Measurements from ENCODE around the gene FAM234A.

FAM234A gene

GRCh38 chr16:262121-262745, 27.6 kb downstream of the FAM234A start:
- no peak overlapping the region for H3K27ac ChIP-seq
- no peak for TF ChIP-seq CTCF (conservative IDR thresholded peaks at IDR 0.05)
- no peak for TF ChIP-seq ZFX (IDR thresholded peaks at IDR 0.05)

- no peak overlapping the region for H3K27ac ChIP-seq
- TF ChIP-seq CTCF (conservative IDR thresholded peaks at IDR 0.05) (no peak), ZFX (IDR thresholded peaks at IDR 0.05) (no peak)
Measured at GRCh38 chr16:263182-263774, 28.7 kb downstream of the FAM234A start.

GRCh38 chr16:263944-264343, 29.3 kb downstream of the FAM234A start:
- H3K27ac ChIP-seq, result no peak overlapping the region
- no peak for TF ChIP-seq ZFX (IDR thresholded peaks at IDR 0.05)
- no peak for TF ChIP-seq CTCF (conservative IDR thresholded peaks at IDR 0.05)

GRCh38 chr16:264440-264951, 29.9 kb downstream of the FAM234A start:
- TF ChIP-seq ZFX (IDR thresholded peaks at IDR 0.05), result no peak
- no peak for TF ChIP-seq CTCF (conservative IDR thresholded peaks at IDR 0.05)
- H3K27ac ChIP-seq, result no peak overlapping the region

GRCh38 chr16:265002-265529, 30.4 kb downstream of the FAM234A start:
- H3K27ac ChIP-seq, result no peak overlapping the region
- no peak for TF ChIP-seq CTCF (conservative IDR thresholded peaks at IDR 0.05)
- no peak for TF ChIP-seq ZFX (IDR thresholded peaks at IDR 0.05)

GRCh38 chr16:265711-266110, 31.1 kb downstream of the FAM234A start:
- TF ChIP-seq ZFX (IDR thresholded peaks at IDR 0.05), result no peak
- no peak for TF ChIP-seq CTCF (conservative IDR thresholded peaks at IDR 0.05)
- H3K27ac ChIP-seq, result no peak overlapping the region
